ENCODE data around the gene POLR2E.
"Not testable (repeated sequence)": the region's sequence is repeated elsewhere in the genome, so short reads cannot be mapped to it uniquely, and the experiment has no call there.

The POLR2E gene

DNA sequence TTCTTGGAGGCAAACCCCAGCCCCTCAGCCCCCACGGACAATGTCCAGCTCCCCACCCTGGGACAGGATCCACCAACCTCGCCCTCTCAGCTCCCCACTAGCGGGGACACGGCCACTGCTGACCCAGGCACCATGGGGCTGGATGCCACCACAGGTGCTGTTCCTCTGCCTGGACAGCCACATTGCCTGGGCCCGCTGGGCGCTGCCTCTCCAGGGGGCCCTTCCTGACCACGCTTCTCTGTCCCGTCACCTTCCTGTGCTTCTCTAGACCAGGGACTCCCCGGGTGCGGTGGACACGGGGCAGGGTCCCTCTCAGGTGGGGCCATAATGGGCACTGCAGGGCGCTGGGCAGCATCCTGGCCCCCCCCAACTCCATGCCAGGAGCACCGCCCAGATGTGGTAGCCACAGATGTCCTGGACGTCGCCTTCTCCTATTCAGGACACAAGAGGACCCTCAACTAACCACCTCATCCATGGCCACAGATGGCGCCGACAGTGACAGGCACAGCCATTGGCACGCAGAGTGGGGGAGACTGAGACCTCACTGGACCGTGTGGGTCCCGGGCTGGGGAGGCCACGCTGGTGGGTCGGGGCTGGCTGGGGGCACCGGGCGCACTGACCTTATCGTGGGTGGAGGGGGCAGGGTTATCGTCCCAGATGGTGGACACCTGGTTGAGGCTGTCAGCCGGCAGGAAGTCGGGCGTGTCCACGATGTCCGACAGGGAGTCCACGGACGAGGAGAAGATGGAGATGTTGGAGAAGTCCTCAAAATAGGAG is 32.0 kb upstream of the POLR2E start:
- DNase-seq (ENCODE audit: low read depth, low spot score) = no peak

GRCh38 chr19:1125601-1126467 is 30.7 kb upstream of the POLR2E start:
- DNase-seq (ENCODE audit: low read depth, low spot score) = no peak

- DNase-seq (ENCODE audit: low read depth, low spot score) = no peak
These were observed 28.9 kb upstream of the POLR2E start for GRCh38 chr19:1123885-1124677.

DNA sequence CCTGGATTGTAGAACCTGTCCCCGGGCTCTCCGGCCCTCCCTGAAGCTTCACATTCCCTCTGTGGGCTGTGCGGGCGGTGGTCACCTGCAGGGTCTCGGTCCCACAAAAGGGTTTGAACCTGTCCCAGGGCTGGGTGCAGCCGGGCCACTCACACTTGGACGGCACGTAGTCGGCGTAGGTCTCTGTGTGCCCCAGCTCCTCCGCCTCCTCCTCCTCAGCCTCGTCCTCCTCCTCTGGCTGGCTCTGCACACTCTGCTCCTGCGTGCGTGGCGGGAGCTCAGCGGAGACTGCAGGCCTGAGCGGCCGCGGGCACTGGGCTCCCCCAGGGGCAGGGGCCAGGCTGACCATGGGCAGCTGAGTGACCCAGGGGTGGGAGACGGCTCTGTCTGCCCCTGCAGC is 28.2 kb upstream of the POLR2E start:
- no peak for DNase-seq (ENCODE audit: low read depth, low spot score)

GRCh38 chr19:1122972-1123363 is 27.8 kb upstream of the POLR2E start:
- peak; percentile 91 for DNase-seq (ENCODE audit: low read depth, low spot score)

GRCh38 chr19:1122021-1122971 is 27.1 kb upstream of the POLR2E start:
- no peak for DNase-seq (ENCODE audit: low read depth, low spot score)

DNA sequence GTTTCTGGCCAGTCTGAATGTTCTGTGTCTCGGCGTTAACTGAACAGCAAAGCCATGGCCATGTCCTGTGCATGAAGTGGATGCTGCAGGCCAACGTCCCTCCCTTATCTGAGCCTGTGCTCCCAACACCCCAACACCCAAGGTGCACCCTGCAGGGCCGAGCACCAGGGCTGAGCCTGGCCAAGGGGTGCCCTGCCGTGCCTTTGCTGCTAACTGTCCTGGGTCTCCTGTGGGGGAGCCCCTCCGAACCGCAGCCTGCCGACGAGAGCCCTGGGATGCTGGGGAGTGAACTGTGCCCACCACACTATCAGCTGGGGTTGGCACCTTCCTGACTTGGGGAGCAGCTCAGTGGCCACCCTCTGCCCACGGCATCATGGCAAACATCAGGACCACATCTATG is 26.2 kb upstream of the POLR2E start:
- DNase-seq (ENCODE audit: low read depth, low spot score) = no peak

DNA sequence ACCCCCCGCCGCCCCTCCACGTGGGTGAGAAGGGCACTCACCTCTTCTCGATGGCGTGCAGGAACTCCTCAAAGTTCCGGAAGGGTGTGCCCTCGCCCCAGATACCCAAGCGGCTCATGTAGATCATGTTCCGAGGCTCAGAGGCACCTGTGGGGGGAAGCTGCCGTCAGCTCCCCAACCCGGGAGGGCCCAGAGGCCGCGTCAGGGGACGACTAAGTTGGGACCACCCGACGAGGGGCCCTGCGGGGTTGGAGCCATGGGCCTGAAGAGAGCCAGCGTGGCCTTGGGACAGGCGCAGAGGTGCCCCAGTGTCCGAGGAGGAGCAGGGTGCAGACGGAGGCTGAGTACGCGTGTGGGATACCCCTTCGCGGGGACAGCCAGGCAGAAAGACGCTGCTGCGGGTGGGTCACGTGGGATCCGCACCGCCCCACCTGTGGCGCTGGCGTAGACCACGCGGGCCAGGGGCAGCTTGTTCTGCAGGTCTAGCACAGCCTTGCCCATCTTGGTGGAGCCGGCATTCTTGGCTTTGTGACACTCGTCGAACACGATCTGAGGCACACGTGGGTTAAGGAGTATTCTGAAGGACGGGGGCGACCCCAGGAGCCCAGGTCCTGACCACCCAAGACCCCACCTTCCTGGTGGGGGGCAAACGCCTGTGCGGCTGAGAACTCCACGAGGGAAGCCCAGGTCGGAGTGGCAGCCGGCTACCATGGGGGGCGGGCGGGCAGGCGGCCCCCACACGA is 24.5 kb upstream of the POLR2E start:
- DNase-seq (ENCODE audit: low read depth, low spot score) = no peak

DNA sequence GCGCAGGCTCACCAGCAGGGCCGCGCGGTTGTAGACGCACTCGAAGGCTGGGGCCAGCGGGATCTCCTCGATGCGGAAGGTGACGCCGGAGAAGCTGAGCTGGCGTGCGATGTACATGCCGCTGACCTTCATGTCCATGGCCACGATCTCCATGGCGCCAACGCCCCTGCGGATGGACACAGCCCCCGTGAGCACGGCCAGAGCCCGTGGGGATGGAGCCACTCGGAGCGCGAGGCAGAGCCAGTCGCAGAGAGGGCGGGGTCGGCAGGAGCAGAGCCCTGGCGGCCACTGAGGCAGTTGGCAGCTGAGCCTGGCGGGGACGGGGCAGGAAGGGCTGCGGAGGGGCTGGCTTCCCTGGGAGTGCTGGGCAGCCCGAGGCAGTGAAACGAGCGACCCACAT is 23.8 kb upstream of the POLR2E start:
- DNase-seq (ENCODE audit: low read depth, low spot score) = no peak

GRCh38 chr19:1117654-1118053 is 22.5 kb upstream of the POLR2E start:
- DNase-seq (ENCODE audit: low read depth, low spot score) = no peak

DNA sequence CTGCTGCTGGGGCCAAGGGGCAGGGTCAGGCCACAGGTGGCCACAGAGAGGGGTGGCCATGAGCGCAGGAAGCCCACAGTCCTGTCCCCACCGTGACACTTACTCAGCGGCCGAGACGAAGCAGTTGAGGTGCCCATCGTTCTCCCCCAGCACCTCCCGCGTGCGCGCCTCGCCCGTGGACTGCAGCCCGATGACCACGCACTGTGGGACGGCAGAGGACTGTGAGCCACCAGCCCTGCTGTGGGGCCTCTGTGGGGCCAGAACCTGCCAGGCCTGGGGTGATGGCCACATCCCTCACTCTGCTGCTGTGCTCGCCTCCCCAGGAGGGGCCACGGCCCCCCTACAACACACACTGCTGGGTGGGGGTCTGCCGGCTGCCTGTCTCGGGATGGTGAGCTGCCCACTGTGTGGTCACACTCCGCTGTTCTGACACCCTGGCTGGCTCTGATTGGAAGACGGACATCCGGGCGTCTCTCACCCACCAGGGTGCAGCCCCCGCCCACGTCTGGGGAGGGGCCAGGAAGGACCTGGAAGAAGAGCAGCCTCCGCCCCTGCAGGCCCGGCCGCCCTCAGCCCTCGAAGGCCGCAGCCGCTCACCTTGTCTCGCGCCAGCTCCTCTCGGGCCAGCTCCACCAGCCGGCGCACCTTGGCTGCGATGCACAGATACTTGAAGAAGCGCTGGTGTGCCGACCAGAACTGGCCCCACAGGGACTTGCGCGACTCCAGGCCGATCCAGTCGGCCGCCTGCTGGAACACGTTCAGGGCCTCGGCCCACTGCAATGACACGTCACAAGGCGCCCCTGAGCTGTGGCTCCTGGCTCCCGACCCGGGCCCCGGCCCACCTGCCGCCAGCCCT is 21.8 kb upstream of the POLR2E start:
- peak; percentile 54 for DNase-seq (ENCODE audit: low read depth, low spot score)

GRCh38 chr19:1115646-1116420 is 20.7 kb upstream of the POLR2E start:
- no peak for DNase-seq (ENCODE audit: low read depth, low spot score)

DNA sequence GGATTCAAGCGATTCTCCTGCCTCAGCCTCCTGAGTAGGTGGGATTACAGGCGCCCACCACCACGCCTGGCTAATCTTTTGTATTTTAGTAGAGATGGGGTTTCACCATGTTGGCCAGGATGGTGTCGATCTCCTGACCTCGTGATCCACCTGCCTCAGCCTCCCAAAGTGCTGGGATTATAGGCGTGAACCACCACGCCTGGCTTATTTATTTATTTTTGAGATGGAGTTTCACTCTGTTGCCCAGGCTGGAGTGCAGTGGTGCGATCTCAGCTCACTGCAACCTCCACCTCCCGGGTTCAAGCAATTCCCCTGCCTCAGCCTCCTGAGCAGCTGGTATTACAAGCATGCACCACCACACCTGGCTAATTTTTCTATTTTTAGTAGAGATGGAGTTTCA is 19.6 kb upstream of the POLR2E start:
- not testable (repeated sequence) for DNase-seq (ENCODE audit: low read depth, low spot score)

- DNase-seq (ENCODE audit: low read depth, low spot score) = no peak
These were observed 18.9 kb upstream of the POLR2E start for GRCh38 chr19:1113986-1114483.

GRCh38 chr19:1113030-1113985 is 18.1 kb upstream of the POLR2E start:
- peak; percentile 91 for DNase-seq (ENCODE audit: low read depth, low spot score)

DNA sequence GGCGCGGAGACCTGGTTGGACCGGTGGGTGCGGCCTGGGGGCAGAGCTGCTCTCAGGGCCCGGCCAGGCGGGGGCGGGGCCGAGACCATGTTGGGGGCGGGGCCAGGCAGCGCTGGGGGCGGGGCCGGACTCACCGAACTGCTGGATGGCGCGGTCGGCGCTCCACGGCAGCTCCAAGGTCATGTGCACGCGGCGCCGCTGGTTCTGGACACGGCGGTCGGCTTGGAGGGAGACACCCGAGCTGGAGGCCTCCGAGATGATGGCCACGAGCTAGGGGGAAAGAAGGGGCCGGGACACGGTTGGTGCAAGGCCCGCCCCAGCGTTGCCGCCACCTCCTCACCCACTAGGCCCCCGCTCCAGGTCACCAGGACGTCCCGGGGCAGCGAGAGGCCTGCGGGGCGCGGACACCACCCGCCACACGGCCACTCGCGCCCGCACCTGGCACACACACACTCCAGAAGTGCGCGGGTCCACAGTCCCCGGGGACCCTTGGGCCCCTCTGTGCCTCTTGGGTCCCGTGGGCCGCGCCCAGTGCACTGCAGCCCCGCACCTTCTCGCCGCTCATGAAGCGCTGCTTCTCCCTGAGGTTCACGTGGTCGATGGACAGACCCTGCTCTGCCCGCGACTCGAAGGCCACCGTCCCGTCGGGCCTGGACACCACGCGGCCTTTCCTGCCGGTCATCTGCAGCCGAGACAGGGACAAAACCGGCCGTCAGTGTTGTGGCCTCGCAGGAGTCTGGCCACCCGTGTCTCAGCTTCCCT is 17.3 kb upstream of the POLR2E start:
- DNase-seq (ENCODE audit: low read depth, low spot score) = peak; percentile 76

All from ELF-1 (cell line).